Esophagus squamous epithelium (tissue), 5 donors: Measurements from ENCODE around the gene GOLPH3L. TPM values are rescaled to one million over a fixed set of nuclear protein-coding genes. Genes with fewer than 3 reads are reported as not detected.
"Not testable (repeated sequence)": the region's sequence is repeated elsewhere in the genome, so short reads cannot be mapped to it uniquely, and the experiment has no call there.

ENCODE experiments used
- DNase-seq: peaks from one replicate; lab custom pipeline; 2025; lab: John Stamatoyannopoulos, UW
- H3K27ac ChIP-seq, 4 donors: fragments of 200-600 bp; sonication (generic); one replicate each; pipeline ENCODE4 v1.5.1; 2016 to 2019; ENCODE audit warnings: mild to moderate bottlenecking in 1 of 4
- H3K27me3 ChIP-seq, 4 donors: fragments of 200-600 bp; sonication (generic); 1 replicate in 3 of 4; 2 replicates in 1 of 4; pipeline versions ENCODE4 v1.5.1 to v1.6.0; 2017 to 2021; ENCODE audit warnings: antibody characterized with exemption in 1 of 4
- H3K36me3 ChIP-seq, 3 donors: fragments of 200-600 bp; sonication (generic); one replicate each; pipeline ENCODE4 v1.5.1; 2016 to 2019
- H3K4me1 ChIP-seq, 3 donors: fragments of 200-600 bp; sonication (generic); one replicate each; pipeline ENCODE4 v1.5.1; 2017 to 2019
- H3K4me3 ChIP-seq, 4 donors: fragments of 200-600 bp; sonication (generic); 1 replicate in 3 of 4; 2 replicates in 1 of 4; pipeline ENCODE4 v1.5.1; 2016 to 2019; ENCODE audit warnings: mild to moderate bottlenecking in 2 of 4, moderate library complexity in 1 of 4
- H3K9me3 ChIP-seq, 3 donors: fragments of 200-600 bp; sonication (generic); one replicate each; pipeline ENCODE4 v1.5.1; 2016 to 2019
- CTCF ChIP-seq, 6 experiments: fragments of 450-650 bp in 4 of 6; fragments of 200-600 bp in 2 of 6; sonication (generic) in 2 of 6; IDR thresholded peaks; one replicate each; pipeline ENCODE4 v1.5.1; 2016 to 2019; ENCODE audit warnings: antibody characterized with exemption in 6 of 6, mild to moderate bottlenecking in 4 of 6, moderate library complexity in 4 of 6
- POLR2A ChIP-seq, 4 donors: fragments of 450-650 bp; IDR thresholded peaks; one replicate each; pipeline ENCODE4 v1.6.1; 2017; ENCODE audit warnings: antibody characterized with exemption in 4 of 4, mild to moderate bottlenecking in 4 of 4, moderate library complexity in 3 of 4
- WGBS, 2 donors: methylation state at CpG; one replicate each; pipeline ENCODE4 v1.1.5; 2018; 5-methylcytosine and 5-hydroxymethylcytosine counted together
- intact Hi-C: fragments of 100-400 bp; cut with DNase I; formaldehyde crosslinking; loops from one replicate; pipeline ENCODE4 v1.15.0; 2022
- total RNA-seq, 4 donors: library from RNA; depleted of rRNA; stranded (reverse); fragments of >200 nt; gene quantifications; one replicate each; pipeline ENCODE4 v1.1.0, GENCODE V29; 2016
- donor health status: DM: yes; HTN: yes; CAD: no.

GOLPH3L gene
- total RNA-seq, 4 donors from 2014 or later, result 26.1 to 38.6 (median 31.8) TPM

GRCh38 chr1:150650193-150650592 is 46.8 kb downstream of the GOLPH3L start:
- Histone ChIP-seq H3K27me3 (no peaks in the 10 kb centered on the region), H3K36me3 (peaks cover 18 to 72% (median 20%) of the 10 kb centered on the region in 3 donors), H3K4me1 (peaks cover 0 to 30% (median 0%) of the 10 kb centered on the region in 3 donors), H3K27ac (peak overlapping the region in 3 of 4 donors; percentile 18 to 68 (median 56)), H3K4me3 (no peak overlapping the region), H3K9me3 (no peaks in the 10 kb centered on the region)
- intact Hi-C loops, result no loop called here
- no peak for DNase-seq
- WGBS, 2 donors, result 44 to 88% methylated on average over 1 of the region's 1 CpG
- TF ChIP-seq POLR2A (IDR thresholded peaks at IDR 0.05) (no peak), CTCF (IDR thresholded peaks at IDR 0.05) (no peak)

GRCh38 chr1:150649441-150650075 is 47.4 kb downstream of the GOLPH3L start:
- 80 to 93% methylated on average over 4 to 5 of the region's 5 CpGs for WGBS, 2 donors
- no peak for DNase-seq
- H3K4me3 ChIP-seq, result no peak overlapping the region
- no peaks in the 10 kb centered on the region for H3K27me3 ChIP-seq
- H3K4me1 ChIP-seq, result peaks cover 0 to 30% (median 0%) of the 10 kb centered on the region in 3 donors
- H3K27ac ChIP-seq, result peak overlapping the region in 3 of 4 donors; percentile 25 to 68 (median 56)
- intact Hi-C loops, result no loop called here
- peaks cover 18 to 75% (median 20%) of the 10 kb centered on the region in 3 donors for H3K36me3 ChIP-seq
- no peak for TF ChIP-seq POLR2A (IDR thresholded peaks at IDR 0.05)
- no peak for TF ChIP-seq CTCF (IDR thresholded peaks at IDR 0.05)
- no peaks in the 10 kb centered on the region for H3K9me3 ChIP-seq

- intact Hi-C loops, result no loop called here
- WGBS, 2 donors, result 84 to 86% methylated on average over 4 of the region's 4 CpGs
Observed at GRCh38 chr1:150642296-150642695, 54.7 kb downstream of the GOLPH3L start.

GRCh38 chr1:150641126-150641815 is 55.7 kb downstream of the GOLPH3L start:
- intact Hi-C loops, H3K27ac ChIP-seq, H3K27me3 ChIP-seq, H3K9me3 ChIP-seq, H3K4me1 ChIP-seq, H3K4me3 ChIP-seq, DNase-seq: not testable (repeated sequence)
- H3K36me3 ChIP-seq, result peaks cover 0 to 28% (median 4%) of the 10 kb centered on the region in 3 donors
- WGBS, 2 donors, result 87 to 93% methylated on average over 9 of the region's 9 CpGs

More at GRCh38 chr1:150642296-150642695, 54.7 kb downstream of the GOLPH3L start:
- Histone ChIP-seq H3K9me3 (no peaks in the 10 kb centered on the region), H3K27me3 (no peaks in the 10 kb centered on the region), H3K4me3 (no peak overlapping the region), H3K36me3 (peaks cover 3 to 38% (median 11%) of the 10 kb centered on the region in 3 donors), H3K4me1 (no peaks in the 10 kb centered on the region), H3K27ac (no peak overlapping the region)
- TF ChIP-seq POLR2A (IDR thresholded peaks at IDR 0.05) (no peak), CTCF (IDR thresholded peaks at IDR 0.05) (no peak)
- DNase-seq, result no peak

GRCh38 chr1:150638430-150638829 is 58.5 kb downstream of the GOLPH3L start:
- H3K36me3 ChIP-seq, H3K27ac ChIP-seq, intact Hi-C loops, H3K9me3 ChIP-seq, DNase-seq, H3K27me3 ChIP-seq, H3K4me3 ChIP-seq: not testable (repeated sequence)
- H3K4me1 ChIP-seq, result peaks cover 0 to 11% (median 2%) of the 10 kb centered on the region in 3 donors
- 84 to 86% methylated on average over 6 of the region's 6 CpGs for WGBS, 2 donors

GRCh38 chr1:150634839-150635622 is 61.9 kb downstream of the GOLPH3L start:
- H3K27me3 ChIP-seq, H3K27ac ChIP-seq, H3K4me3 ChIP-seq, intact Hi-C loops, H3K36me3 ChIP-seq, DNase-seq, H3K9me3 ChIP-seq: not testable (repeated sequence)
- H3K4me1 ChIP-seq, result peaks cover 0 to 20% (median 8%) of the 10 kb centered on the region in 3 donors
- 76 to 82% methylated on average over 12 to 15 of the region's 17 CpGs for whole genome bisulfite sequencing, 2 donors
